CD4-positive, alpha-beta T cell treated with Interferon alpha-2 for 1 hour (primary cell): ENCODE data around the gene NDE1.

Experiments
- DNase-seq, 2 donors: peaks; one replicate each; pipeline ENCODE4 v3.0.0-alpha.2; 2020 to 2022

The NDE1 gene

GRCh38 chr16:15772579-15773293 lies 122.7 kb downstream of the NDE1 start:
- DNase-seq, result no peak

- no peak for DNase-seq
Measured at GRCh38 chr16:15773968-15774367, 123.9 kb downstream of the NDE1 start.

GRCh38 chr16:15775209-15775608 lies 125.2 kb downstream of the NDE1 start:
- DNase-seq, result no peak

- no peak for DNase-seq
Measured at GRCh38 chr16:15775663-15776304, 125.7 kb downstream of the NDE1 start.
